IMR-90 (cell line): ENCODE results near the gene GNL3. TPM values are rescaled to one million over a fixed set of nuclear protein-coding genes. Genes with fewer than 3 reads are reported as not detected.
A peak's percentile ranks its signal among the peaks of the same experiment; 100 is the strongest.

Experiments
- CEBPB ChIP-seq: IDR thresholded peaks from 2 replicates; pipeline ENCODE4 v1.6.1; 2012; ENCODE audit warnings: low read depth, low read length, improper control_type of control experiment
- CTCF ChIP-seq: conservative IDR thresholded peaks from 2 replicates; pipeline ENCODE4 v1.5.1; 2012; ENCODE audit warnings: mild to moderate bottlenecking, low read depth, low read length, improper control_type of control experiment
- NFE2L2 ChIP-seq: fragments of 150-350 bp; IDR thresholded peaks from 2 replicates; pipeline ENCODE4 v1.6.1; 2016; ENCODE audit warnings: low read depth, mild to moderate bottlenecking, low read length
- polyA plus RNA-seq, 3 experiments: library from polyadenylated mRNA; depleted of rRNA; stranded (reverse); fragments of >200 nt; gene quantifications; 2 replicates each; pipeline ENCODE4 v1.2.3, GENCODE V29; 2012; ENCODE audit warnings: low replicate concordance in 1 of 3
- total RNA-seq: library from RNA; depleted of rRNA; stranded (reverse); fragments of >200 nt; gene quantifications from 2 replicates; pipeline ENCODE4 v1.2.3, GENCODE V29; 2012

GNL3 gene
- total and polyA plus RNA-seq, 2 of the 4 experiments (the other 2 are of a cell fraction), result 66.0 to 90.4 TPM

- TF ChIP-seq CTCF, result peak; percentile 8; the same call in 1 of the 2 replicates
- no peak for TF ChIP-seq NFE2L2
- TF ChIP-seq CEBPB, result peak; percentile 93
Observed at GRCh38 chr3:52670621-52671521, 15.0 kb upstream of the GNL3 start (continued).
